ENCODE data around the gene TNRC6B. TPM values are rescaled to one million over a fixed set of nuclear protein-coding genes. Genes with fewer than 3 reads are reported as not detected.

Gene TNRC6B
- total RNA-seq, 1 experiment from 2014 or later: 58.1 TPM

DNA sequence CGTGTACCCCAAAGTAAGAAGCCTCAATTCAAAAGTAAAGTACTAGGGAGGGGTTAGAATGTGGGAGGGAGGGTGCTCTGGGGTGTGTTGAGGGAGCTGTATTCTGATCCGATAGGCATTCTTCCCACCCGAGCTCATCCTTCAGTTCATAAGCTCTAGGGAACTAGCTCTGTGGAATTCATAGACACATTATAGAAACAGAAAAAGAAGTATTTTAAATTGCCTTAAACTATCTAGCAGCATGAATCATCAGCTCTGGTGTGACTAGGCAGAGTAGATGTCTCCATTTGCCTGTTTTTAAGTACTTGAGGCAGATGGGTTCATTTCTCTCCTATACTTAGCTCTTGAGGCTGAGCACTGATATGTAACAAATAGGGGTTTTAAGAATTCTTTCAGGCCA is 185.3 kb downstream of the TNRC6B start:
- no peak overlapping the region for H3K4ac ChIP-seq (ENCODE audit: low read depth, low read length)
- H3K27ac Mint-ChIP-seq: no peak overlapping the region

More for the DNA sequence above, 185.3 kb downstream of the TNRC6B start:
- H3K4me2 ChIP-seq (ENCODE audit: insufficient read depth, insufficient read length, low read length): no peak overlapping the region
- H3T11ph ChIP-seq (ENCODE audit: low read length): no peak overlapping the region
- no peak for DNase-seq
- no peak overlapping the region for H3K23ac ChIP-seq (ENCODE audit: insufficient read length, low read depth, low read length)
- Mint-ChIP-seq H3K27me3 (ENCODE audit: low read depth) (no peaks in the 10 kb centered on the region), H3K4me1 (no peaks in the 10 kb centered on the region), H3K9me3 (no peaks in the 10 kb centered on the region), H3K4me3 (no peak overlapping the region), H3K36me3 (ENCODE audit: insufficient read depth in 1 of 3, low read depth in 3 of 3) (peaks cover 84 to 99% (median 99%) of the 10 kb centered on the region in 3 experiments; a peak in 6 of 7 replicates)
- H3K18ac ChIP-seq (ENCODE audit: insufficient read length, low read depth, low read length): no peak overlapping the region
- no peak overlapping the region for H2AFZ ChIP-seq (ENCODE audit: low read length)
- WGBS (ENCODE audit: extremely low coverage, insufficient read length, low lambda C conversion rate): no CpG with 5 or more reads among the region's 3 CpGs
- H3K9me3 ChIP-seq (ENCODE audit: control insufficient read depth, low read depth, low read length): no peaks in the 10 kb centered on the region
- no peak overlapping the region for H4K91ac ChIP-seq (ENCODE audit: insufficient read length, low read depth, low read length)
- H3K23me2 ChIP-seq (ENCODE audit: insufficient read length, low read depth, low read length, poor library complexity, severe bottlenecking): no peaks in the 10 kb centered on the region
- no peak overlapping the region for H2BK5ac ChIP-seq (ENCODE audit: insufficient read length, low read length)
- no peak overlapping the region for H2BK12ac ChIP-seq (ENCODE audit: insufficient read length, low read depth, low read length)
- no peaks in the 10 kb centered on the region for H3K4me1 ChIP-seq (ENCODE audit: insufficient read depth, low read length)
- H3K79me1 ChIP-seq (ENCODE audit: insufficient read depth, low read depth, low read length, poor library complexity, severe bottlenecking): no peaks in the 10 kb centered on the region
- H2BK120ac ChIP-seq (ENCODE audit: low read depth, low read length, poor library complexity, severe bottlenecking): no peak overlapping the region
- H4K20me1 ChIP-seq (ENCODE audit: control insufficient read depth, insufficient read depth, insufficient read length): no peaks in the 10 kb centered on the region
- H3K56ac ChIP-seq (ENCODE audit: insufficient read length, low read depth, low read length): no peak overlapping the region
- no peak overlapping the region for H2BK20ac ChIP-seq (ENCODE audit: low read depth, low read length, poor library complexity, severe bottlenecking)
- H3K79me2 ChIP-seq (ENCODE audit: insufficient read depth, low read length): no peaks in the 10 kb centered on the region
- H2BK15ac ChIP-seq (ENCODE audit: low read depth, low read length): no peak overlapping the region
- H3K9ac ChIP-seq (ENCODE audit: extremely low read depth, insufficient read length, low read length): no peak overlapping the region
- no peak overlapping the region for H2AK5ac ChIP-seq (ENCODE audit: insufficient read length, low read length)
- no peak overlapping the region for H4K5ac ChIP-seq (ENCODE audit: insufficient read length, low read depth, low read length)
- H3K14ac ChIP-seq (ENCODE audit: insufficient read depth, low read length): no peak overlapping the region
- H3K27me3 ChIP-seq (ENCODE audit: insufficient read depth, low read length): no peaks in the 10 kb centered on the region
- no peak overlapping the region for H4K8ac ChIP-seq (replicated peaks; ENCODE audit: insufficient read length, low read depth, low read length)
- H3K27ac ChIP-seq (ENCODE audit: insufficient read length, low read depth, low read length): no peak overlapping the region
- TF ChIP-seq, protein P1, sequence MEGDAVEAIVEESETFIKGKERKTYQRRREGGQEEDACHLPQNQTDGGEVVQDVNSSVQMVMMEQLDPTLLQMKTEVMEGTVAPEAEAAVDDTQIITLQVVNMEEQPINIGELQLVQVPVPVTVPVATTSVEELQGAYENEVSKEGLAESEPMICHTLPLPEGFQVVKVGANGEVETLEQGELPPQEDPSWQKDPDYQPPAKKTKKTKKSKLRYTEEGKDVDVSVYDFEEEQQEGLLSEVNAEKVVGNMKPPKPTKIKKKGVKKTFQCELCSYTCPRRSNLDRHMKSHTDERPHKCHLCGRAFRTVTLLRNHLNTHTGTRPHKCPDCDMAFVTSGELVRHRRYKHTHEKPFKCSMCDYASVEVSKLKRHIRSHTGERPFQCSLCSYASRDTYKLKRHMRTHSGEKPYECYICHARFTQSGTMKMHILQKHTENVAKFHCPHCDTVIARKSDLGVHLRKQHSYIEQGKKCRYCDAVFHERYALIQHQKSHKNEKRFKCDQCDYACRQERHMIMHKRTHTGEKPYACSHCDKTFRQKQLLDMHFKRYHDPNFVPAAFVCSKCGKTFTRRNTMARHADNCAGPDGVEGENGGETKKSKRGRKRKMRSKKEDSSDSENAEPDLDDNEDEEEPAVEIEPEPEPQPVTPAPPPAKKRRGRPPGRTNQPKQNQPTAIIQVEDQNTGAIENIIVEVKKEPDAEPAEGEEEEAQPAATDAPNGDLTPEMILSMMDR (conservative IDR thresholded peaks at IDR 0.05): no peak

Measured in H9 (cell line).